ENCODE results near the gene CSTF1.

GRCh38 chr20:56449459-56449858, 57.0 kb downstream of the CSTF1 start:
- TF ChIP-seq CTCF (IDR thresholded peaks at IDR 0.05) (no peak), EP300 (IDR thresholded peaks at IDR 0.05; ENCODE audit: low read depth) (no peak), POLR2A (IDR thresholded peaks at IDR 0.05) (no peak)

Measured in transverse colon (tissue), 3 donors.